Neural cell (in vitro differentiated cells): ENCODE results near the gene STK36.

ENCODE experiments used
- EZH2 ChIP-seq: fragments of 200-600, 300-800 bp; shearing (Covaris generic), sonication (generic); IDR thresholded peaks from 2 replicates; pipeline ENCODE4 v1.6.1; 2014; ENCODE audit warnings: antibody characterized with exemption, low read length, borderline replicate concordance, mild to moderate bottlenecking; ENCODE audit not compliant: insufficient read depth, poor library complexity, severe bottlenecking
- MXI1 ChIP-seq: fragments of 450-650 bp; conservative IDR thresholded peaks from 2 replicates; pipeline ENCODE4 v1.6.1; 2014; ENCODE audit warnings: antibody characterized with exemption, mild to moderate bottlenecking; ENCODE audit not compliant: poor library complexity, severe bottlenecking
- POLR2AphosphoS5 ChIP-seq: IDR thresholded peaks from 2 replicates; pipeline ENCODE4 v1.6.1; 2012
- RAD21 ChIP-seq: fragments of 450-650 bp; conservative IDR thresholded peaks from 2 replicates; pipeline ENCODE4 v1.6.1; 2014; ENCODE audit warnings: antibody characterized with exemption, mild to moderate bottlenecking, moderate library complexity
- TF ChIP-seq, protein P1 (sequence below): fragments of 450-650 bp; IDR thresholded peaks from 2 replicates; pipeline ENCODE4 v1.5.1; 2014; ENCODE audit warnings: antibody characterized with exemption, mild to moderate bottlenecking, moderate library complexity; ENCODE audit not compliant: poor library complexity, severe bottlenecking

DNA sequence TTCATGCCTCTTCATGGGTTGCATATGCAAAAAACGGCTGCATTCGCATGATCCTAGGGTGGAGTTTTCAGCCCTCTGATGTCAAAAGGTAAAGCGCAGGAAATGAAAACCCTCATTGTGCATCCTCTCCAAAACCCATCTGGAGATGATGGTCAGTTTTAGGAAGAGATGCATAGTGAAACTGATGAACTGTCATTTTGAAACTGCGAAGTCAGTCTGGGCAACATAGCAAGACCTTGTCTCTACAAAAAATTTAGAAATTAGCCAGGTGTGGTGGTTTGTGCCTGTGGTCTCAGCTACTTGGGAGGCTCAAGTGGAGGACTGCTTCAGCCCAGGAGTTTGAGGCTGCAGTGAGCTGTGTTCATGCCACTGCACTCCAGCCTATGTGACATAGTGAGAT lies 36.2 kb downstream of the STK36 start:
- TF ChIP-seq, protein P1, sequence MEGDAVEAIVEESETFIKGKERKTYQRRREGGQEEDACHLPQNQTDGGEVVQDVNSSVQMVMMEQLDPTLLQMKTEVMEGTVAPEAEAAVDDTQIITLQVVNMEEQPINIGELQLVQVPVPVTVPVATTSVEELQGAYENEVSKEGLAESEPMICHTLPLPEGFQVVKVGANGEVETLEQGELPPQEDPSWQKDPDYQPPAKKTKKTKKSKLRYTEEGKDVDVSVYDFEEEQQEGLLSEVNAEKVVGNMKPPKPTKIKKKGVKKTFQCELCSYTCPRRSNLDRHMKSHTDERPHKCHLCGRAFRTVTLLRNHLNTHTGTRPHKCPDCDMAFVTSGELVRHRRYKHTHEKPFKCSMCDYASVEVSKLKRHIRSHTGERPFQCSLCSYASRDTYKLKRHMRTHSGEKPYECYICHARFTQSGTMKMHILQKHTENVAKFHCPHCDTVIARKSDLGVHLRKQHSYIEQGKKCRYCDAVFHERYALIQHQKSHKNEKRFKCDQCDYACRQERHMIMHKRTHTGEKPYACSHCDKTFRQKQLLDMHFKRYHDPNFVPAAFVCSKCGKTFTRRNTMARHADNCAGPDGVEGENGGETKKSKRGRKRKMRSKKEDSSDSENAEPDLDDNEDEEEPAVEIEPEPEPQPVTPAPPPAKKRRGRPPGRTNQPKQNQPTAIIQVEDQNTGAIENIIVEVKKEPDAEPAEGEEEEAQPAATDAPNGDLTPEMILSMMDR, result no peak
- TF ChIP-seq RAD21 (no peak), EZH2 (no peak), POLR2AphosphoS5 (no peak), MXI1 (no peak)
